Ovary (tissue), 9 donors: ENCODE measurements around the gene CD200. TPM values are rescaled to one million over a fixed set of nuclear protein-coding genes. Genes with fewer than 3 reads are reported as not detected.
"Not testable (repeated sequence)": the region's sequence is repeated elsewhere in the genome, so short reads cannot be mapped to it uniquely, and the experiment has no call there.

Experiments
- DNase-seq, 5 donors: peaks; one replicate each; pipeline ENCODE4 v3.0.0-alpha.2; 2019 to 2020
- H3K27ac ChIP-seq, 2 donors: fragments of 200-600 bp; one replicate each; pipeline versions ENCODE4 v1.5.1 to v1.8.0; 2019 to 2022
- H3K27me3 ChIP-seq: fragments of 200-600 bp; one replicate; pipeline ENCODE4 v1.8.0; 2022
- H3K36me3 ChIP-seq: fragments of 200-600 bp; sonication (generic); one replicate; pipeline ENCODE4 v1.5.1; 2019
- H3K4me1 ChIP-seq: one replicate; pipeline ENCODE4 v1.8.1; 2013; ENCODE audit warnings: mild to moderate bottlenecking, moderate library complexity; ENCODE audit not compliant: insufficient read depth
- H3K4me3 ChIP-seq: fragments of 200-600 bp; sonication (generic); one replicate; pipeline ENCODE4 v1.5.1; 2017
- H3K9me3 ChIP-seq, 2 donors: fragments of 200-600 bp in 1 of 2; sonication (generic) in 1 of 2; one replicate each; pipeline versions ENCODE4 v1.5.1 to v1.8.1; 2013 to 2019; ENCODE audit warnings: mild to moderate bottlenecking in 1 of 2, moderate library complexity in 1 of 2
- EP300 ChIP-seq: sonication (generic); formaldehyde crosslinking; IDR thresholded peaks from one replicate; pipeline ENCODE4 v1.6.1; 2017; ENCODE audit warnings: antibody characterized with exemption
- POLR2A ChIP-seq: fragments of 450-650 bp; IDR thresholded peaks from one replicate; pipeline ENCODE4 v1.6.1; 2017; ENCODE audit warnings: antibody characterized with exemption, mild to moderate bottlenecking, moderate library complexity
- whole genome bisulfite sequencing, 3 donors: extraction: QIAGEN DNeasy Blood & Tissue Kit in 1 of 3; methylation state at CpG; one replicate each; pipeline versions ENCODE4 v1.1.5 to v1.1.7; 2013 to 2017; 5-methylcytosine and 5-hydroxymethylcytosine counted together
- intact Hi-C, 4 donors: fragments of 100-400 bp; cut with DNase I; formaldehyde crosslinking; loops; one replicate each; pipeline versions ENCODE4 v1.11.0 to v1.15.1; 2022 to 2023
- polyA plus RNA-seq, 2 donors: library from polyadenylated mRNA; stranded (reverse); fragments of 200-250 nt in 1 of 2; fragments of 350-450 nt in 1 of 2; fragmentation: Illumina TruSeq in 1 of 2; extraction: RNeasy Lipid Tissue Mini Kit (QIAGEN cat#74804) in 1 of 2; gene quantifications; one replicate each; pipeline ENCODE4 v1.2.3, GENCODE V29; 2013 to 2014
- total RNA-seq, 7 donors: library from RNA; depleted of rRNA in 2 of 7; stranded (reverse); fragments of >200 nt in 2 of 7; fragmentation: NEBNext Ultra II Directional in 3 of 7; extraction: Animal tissue kit (Norgen Biotek cat#: 25700) in 3 of 7; gene quantifications; one replicate each; pipeline versions ENCODE4 v1.1.0 to v1.2.4, GENCODE V29; 2016 to 2023
- TF ChIP-seq, protein P1 (sequence below), 3 donors: fragments of 450-650 bp in 2 of 3; fragments of 200-600 bp in 1 of 3; IDR thresholded peaks; one replicate each; pipeline versions ENCODE4 v1.5.1 to v1.8.0; 2016 to 2022; ENCODE audit warnings: antibody characterized with exemption in 3 of 3, mild to moderate bottlenecking in 1 of 3
- donor health status: DM: no; HTN: no; CAD: no; lungs with moderate emphysema.
- donor health status: DM: no; HTN: no; CAD: no.
- donor health status: Bipolar disorder and iron deficiency.
- donor health status: DM: yes; HTN: yes; CAD: no.
- donor health status: DM: no; HTN: no; CAD: no.
- donor health status: DM: yes; HTN: yes; CAD: no.

The CD200 gene
- total and polyA plus RNA-seq, 9 donors: 9.6 to 36.4 (median 17.0) TPM

DNA sequence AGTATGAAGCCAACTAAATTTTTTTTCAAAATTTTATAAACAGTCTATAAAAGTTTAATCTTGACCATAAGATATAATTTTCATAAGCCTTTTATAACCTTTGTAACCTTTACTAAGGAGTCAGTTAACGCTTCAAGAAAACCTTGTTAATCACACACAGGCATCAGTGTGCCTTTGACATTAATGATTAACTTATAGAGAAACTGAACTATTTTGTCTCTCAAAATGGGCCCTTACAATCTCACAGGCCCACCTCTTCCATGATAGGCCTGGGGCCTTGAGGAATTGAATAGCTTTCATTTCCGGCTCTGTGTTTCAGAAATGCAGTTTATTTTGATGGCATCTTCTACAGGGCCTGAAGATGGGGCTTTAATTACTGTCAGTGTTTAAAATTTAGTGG, 70.1 kb downstream of the CD200 start:
- intact Hi-C loops: no loop called here
- WGBS, 3 donors: 95 to 97% (median 96%) methylated on average over 2 of the region's 2 CpGs
- H3K27me3 ChIP-seq: no peaks in the 10 kb centered on the region
- no peak overlapping the region for H3K4me3 ChIP-seq
- H3K27ac ChIP-seq: no peak overlapping the region
- TF ChIP-seq POLR2A (no peak), EP300 (no peak)
- TF ChIP-seq, protein P1, sequence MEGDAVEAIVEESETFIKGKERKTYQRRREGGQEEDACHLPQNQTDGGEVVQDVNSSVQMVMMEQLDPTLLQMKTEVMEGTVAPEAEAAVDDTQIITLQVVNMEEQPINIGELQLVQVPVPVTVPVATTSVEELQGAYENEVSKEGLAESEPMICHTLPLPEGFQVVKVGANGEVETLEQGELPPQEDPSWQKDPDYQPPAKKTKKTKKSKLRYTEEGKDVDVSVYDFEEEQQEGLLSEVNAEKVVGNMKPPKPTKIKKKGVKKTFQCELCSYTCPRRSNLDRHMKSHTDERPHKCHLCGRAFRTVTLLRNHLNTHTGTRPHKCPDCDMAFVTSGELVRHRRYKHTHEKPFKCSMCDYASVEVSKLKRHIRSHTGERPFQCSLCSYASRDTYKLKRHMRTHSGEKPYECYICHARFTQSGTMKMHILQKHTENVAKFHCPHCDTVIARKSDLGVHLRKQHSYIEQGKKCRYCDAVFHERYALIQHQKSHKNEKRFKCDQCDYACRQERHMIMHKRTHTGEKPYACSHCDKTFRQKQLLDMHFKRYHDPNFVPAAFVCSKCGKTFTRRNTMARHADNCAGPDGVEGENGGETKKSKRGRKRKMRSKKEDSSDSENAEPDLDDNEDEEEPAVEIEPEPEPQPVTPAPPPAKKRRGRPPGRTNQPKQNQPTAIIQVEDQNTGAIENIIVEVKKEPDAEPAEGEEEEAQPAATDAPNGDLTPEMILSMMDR (IDR thresholded peaks at IDR 0.05): no peak
- H3K36me3 ChIP-seq: no peaks in the 10 kb centered on the region
- H3K4me1 ChIP-seq: no peaks in the 10 kb centered on the region
- no peaks in the 10 kb centered on the region for H3K9me3 ChIP-seq
- no peak for DNase-seq

DNA sequence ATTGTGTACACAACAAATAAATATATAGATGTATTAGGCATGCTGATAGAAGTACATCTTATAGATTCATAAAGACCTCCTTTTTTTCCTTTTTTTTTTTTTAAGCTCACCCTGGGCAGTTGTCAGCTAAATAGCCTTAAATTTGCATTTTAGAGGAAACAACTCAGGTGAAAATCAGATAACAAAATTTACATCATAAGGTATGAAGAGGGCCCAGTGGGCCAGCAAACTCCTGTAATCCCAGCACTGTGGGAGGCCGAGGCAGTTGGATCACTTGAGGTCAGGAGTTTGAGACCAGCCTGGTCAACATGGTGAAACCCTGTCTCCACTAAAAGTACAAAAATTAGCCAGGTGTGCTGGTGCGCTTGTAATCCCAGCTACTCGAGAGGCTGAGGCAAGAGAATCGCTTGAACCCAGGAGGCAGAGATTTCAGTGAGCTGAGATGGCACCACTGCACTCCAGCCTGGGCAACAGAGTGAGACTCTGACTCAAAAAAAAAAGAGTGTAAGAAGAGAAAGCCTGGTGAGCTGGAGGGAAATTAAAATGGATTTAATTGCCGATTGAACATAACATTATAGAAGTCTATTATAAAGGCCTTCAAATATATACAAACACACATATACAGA, 72.1 kb downstream of the CD200 start:
- H3K27ac ChIP-seq, H3K9me3 ChIP-seq, intact Hi-C loops, DNase-seq, H3K36me3 ChIP-seq, H3K4me1 ChIP-seq, H3K27me3 ChIP-seq, H3K4me3 ChIP-seq: not testable (repeated sequence)
- WGBS, 3 donors: 94 to 96% (median 96%) methylated on average over 5 of the region's 5 CpGs

DNA sequence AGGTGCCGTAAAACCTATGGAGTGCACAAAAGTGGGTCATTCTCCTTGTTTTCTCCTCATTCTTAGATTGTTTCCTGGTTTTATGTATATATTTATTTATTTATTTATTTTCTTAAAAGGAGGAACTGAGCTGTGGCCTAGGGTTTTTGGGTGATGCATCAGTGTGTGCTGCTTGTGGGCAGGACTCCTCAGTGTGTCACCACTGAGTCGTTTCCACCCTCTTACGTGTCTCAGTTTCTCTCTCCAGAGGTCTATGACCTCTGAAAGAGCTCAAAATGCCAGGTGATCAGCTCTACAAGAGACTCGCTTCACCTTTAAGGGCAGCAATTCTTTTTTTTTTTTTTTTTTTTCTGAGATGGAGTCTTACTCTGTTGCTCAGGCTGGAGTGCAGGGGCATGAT, 72.9 kb downstream of the CD200 start:
- WGBS, 3 donors: 89 to 93% (median 89%) methylated on average over 4 of the region's 4 CpGs
- no peak overlapping the region for H3K4me3 ChIP-seq
- no peaks in the 10 kb centered on the region for H3K27me3 ChIP-seq
- no peak for TF ChIP-seq EP300
- intact Hi-C loops: no loop called here
- H3K27ac ChIP-seq: no peak overlapping the region
- H3K36me3 ChIP-seq: no peaks in the 10 kb centered on the region
- H3K4me1 ChIP-seq: no peaks in the 10 kb centered on the region
- no peak for DNase-seq
- no peaks in the 10 kb centered on the region for H3K9me3 ChIP-seq

DNA sequence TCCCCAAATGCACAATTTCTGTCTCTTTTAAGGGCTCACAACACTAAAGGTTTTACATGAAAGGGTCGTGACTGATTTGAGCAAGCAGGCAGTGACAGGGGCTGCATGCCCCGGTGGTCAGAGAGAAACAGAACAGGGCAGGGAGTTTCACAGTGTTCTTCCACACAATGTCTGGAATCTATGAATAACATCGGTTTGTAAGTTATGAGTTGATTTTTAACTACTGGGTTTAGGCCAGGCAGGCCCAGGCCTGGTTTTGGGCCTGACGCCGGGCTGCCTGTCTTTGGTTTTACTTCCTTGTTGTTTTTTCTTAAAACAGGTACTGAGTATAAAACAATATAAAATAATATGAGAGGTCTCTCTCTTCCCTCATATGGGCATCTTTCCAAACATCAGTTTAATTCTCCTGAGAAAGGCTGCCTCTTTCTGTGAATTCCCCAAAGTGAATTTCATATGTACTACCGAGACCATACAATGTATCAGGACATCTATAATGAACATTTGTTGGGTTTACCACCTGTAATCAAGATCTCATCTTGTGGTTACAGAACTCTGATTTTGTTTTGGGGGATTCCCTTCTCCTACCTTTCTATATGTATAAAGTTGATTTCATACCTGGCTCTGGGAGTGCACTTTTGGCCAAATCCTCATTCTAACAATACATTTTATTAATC, 74.4 kb downstream of the CD200 start:
- DNase-seq: no peak
- intact Hi-C loops: no loop called here
- H3K9me3 ChIP-seq: no peaks in the 10 kb centered on the region
- WGBS, 3 donors: 45 to 59% (median 58%) methylated on average over 6 of the region's 6 CpGs
- no peak for TF ChIP-seq EP300
- no peak for TF ChIP-seq POLR2A
- TF ChIP-seq, protein P1 (IDR thresholded peaks at IDR 0.05): no peak
- H3K4me1 ChIP-seq: no peaks in the 10 kb centered on the region
- no peaks in the 10 kb centered on the region for H3K27me3 ChIP-seq
- no peaks in the 10 kb centered on the region for H3K36me3 ChIP-seq
- H3K4me3 ChIP-seq: no peak overlapping the region
- H3K27ac ChIP-seq: no peak overlapping the region

DNA sequence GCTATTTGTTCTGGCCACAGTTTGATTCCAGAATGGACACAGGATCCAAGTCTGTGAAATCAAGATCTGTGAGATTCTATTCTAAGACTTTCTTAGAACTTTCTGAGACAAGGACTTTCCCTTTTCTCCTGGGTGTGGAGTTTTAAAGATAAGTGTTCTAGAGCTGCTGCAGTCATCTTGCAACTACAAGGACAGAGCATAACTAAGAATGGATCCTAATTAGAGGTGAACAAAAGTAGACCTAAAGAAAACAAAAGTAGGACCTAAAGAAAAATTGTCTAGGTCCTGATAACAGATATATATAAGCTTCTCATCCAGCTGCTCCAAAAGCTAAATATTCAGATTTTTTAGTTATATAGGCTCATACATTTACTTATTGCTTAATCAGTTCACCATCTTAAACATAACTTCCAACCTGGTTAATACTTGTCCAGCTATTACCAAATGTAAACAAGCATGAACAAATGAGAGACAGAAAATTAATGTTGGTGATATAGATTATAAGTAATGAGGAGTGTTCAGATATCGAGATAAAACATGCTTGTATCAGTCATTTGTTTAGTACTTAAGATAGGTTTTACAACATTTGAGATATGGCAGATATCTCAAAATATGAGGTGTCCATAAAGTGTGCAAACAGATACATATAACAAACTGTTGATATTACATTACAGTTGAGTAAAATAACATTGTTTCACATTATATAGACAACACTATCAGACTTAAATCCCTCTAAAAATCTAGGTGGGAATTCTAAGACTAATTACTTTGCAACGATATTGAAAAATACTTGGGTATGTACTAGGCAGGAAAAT, 75.1 kb downstream of the CD200 start:
- WGBS, 3 donors: 93 to 95% (median 94%) methylated on average over 2 of the region's 2 CpGs
- Histone ChIP-seq H3K36me3 (no peaks in the 10 kb centered on the region), H3K4me1 (no peaks in the 10 kb centered on the region), H3K4me3 (no peak overlapping the region), H3K9me3 (no peaks in the 10 kb centered on the region), H3K27ac (no peak overlapping the region), H3K27me3 (no peaks in the 10 kb centered on the region)
- TF ChIP-seq POLR2A: no peak
- no peak for TF ChIP-seq EP300
- TF ChIP-seq, protein P1 (IDR thresholded peaks at IDR 0.05): no peak
- intact Hi-C loops: no loop called here
- no peak for DNase-seq
